Mesothelial cell of epicardium (in vitro differentiated cells): ENCODE data around the gene CNPPD1. TPM values are rescaled to one million over a fixed set of nuclear protein-coding genes. Genes with fewer than 3 reads are reported as not detected.
"Not testable (repeated sequence)": the region's sequence is repeated elsewhere in the genome, so short reads cannot be mapped to it uniquely, and the experiment has no call there.

Experiments
- DNase-seq, 2 experiments: peaks; one replicate each; pipeline ENCODE4 v3.0.0; 2021; ENCODE audit warnings: low spot score in 2 of 2; ENCODE audit not compliant: unreplicated experiment in 2 of 2
- H3K27ac Mint-ChIP-seq: 2 replicates; pipeline ENCODE4 v1.8.0; 2021; ENCODE audit warnings: mixed read lengths
- H3K27me3 Mint-ChIP-seq: 2 replicates; pipeline ENCODE4 v1.8.0; 2021; ENCODE audit warnings: low read depth, mixed read lengths
- H3K36me3 Mint-ChIP-seq: 2 replicates; pipeline ENCODE4 v1.8.0; 2021; ENCODE audit warnings: mixed read lengths
- H3K4me1 Mint-ChIP-seq: 2 replicates; pipeline ENCODE4 v1.8.0; 2021; ENCODE audit warnings: mixed read lengths
- H3K4me3 Mint-ChIP-seq: 2 replicates; pipeline ENCODE4 v1.8.0; 2021; ENCODE audit warnings: mild to moderate bottlenecking, moderate library complexity, mixed read lengths
- H3K9me3 Mint-ChIP-seq: 2 replicates; pipeline ENCODE4 v1.8.0; 2021; ENCODE audit warnings: mixed read lengths
- total RNA-seq: library from RNA; stranded (reverse); gene quantifications from 3 replicates; pipeline ENCODE4 v1.2.1, GENCODE V29; 2021
- TF ChIP-seq, protein P1 (sequence below): fragments of 200-600 bp; sonication (generic); IDR thresholded peaks from one replicate; pipeline ENCODE4 v1.5.0; 2021; ENCODE audit warnings: antibody characterized with exemption; ENCODE audit not compliant: unreplicated experiment

CNPPD1 gene
- total RNA-seq, 1 donor from 2014 or later: 28.2 TPM

DNA sequence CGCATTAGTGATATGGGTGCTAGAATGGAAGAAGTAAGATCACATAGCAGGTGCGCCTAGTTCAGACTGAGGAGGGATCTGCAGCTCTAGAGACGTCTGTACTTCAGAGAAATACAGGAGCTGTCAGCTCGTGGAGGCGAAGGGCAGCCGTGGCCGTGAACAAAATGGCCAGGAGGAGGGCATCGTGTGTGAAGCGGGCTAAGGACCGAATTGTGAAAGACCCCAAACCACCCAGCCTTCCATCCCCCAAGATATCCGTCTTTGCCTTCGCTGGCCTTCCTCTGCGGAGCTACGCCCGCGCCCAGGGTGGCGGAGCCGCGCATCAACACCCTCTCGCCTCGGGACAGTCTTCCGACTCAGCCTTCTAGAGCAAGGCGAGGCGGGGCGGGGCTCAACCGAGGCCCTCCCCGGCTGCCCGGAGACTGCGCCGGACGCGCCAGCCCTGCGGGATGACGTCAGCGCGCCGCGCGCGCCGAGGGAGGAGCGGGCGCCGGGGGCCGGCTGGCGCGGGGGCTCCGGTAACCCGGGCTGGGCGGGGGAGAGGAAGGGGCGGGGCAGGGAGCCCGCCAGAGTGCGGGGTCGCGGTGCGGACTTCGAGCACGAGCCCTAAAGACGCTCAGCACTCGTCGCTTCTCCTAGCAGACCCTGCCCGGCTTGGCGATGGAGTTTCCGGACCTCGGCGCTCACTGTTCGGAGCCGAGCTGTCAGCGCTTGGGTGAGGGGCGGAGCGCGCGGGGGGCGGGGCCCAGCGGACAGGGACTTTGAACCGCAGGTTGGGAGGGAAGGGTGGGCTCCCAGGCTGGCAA, 29.8 kb upstream of the CNPPD1 start, which contains the start of gene ZFAND2B:
ZFAND2B (plus strand) TSS at position 455 of the 806 bp plus-strand sequence; CDS start at position 661, 206 bp downstream.
- TF ChIP-seq, protein P1, sequence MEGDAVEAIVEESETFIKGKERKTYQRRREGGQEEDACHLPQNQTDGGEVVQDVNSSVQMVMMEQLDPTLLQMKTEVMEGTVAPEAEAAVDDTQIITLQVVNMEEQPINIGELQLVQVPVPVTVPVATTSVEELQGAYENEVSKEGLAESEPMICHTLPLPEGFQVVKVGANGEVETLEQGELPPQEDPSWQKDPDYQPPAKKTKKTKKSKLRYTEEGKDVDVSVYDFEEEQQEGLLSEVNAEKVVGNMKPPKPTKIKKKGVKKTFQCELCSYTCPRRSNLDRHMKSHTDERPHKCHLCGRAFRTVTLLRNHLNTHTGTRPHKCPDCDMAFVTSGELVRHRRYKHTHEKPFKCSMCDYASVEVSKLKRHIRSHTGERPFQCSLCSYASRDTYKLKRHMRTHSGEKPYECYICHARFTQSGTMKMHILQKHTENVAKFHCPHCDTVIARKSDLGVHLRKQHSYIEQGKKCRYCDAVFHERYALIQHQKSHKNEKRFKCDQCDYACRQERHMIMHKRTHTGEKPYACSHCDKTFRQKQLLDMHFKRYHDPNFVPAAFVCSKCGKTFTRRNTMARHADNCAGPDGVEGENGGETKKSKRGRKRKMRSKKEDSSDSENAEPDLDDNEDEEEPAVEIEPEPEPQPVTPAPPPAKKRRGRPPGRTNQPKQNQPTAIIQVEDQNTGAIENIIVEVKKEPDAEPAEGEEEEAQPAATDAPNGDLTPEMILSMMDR: no peak
- H3K27me3 Mint-ChIP-seq: no peaks in the 10 kb centered on the region

DNA sequence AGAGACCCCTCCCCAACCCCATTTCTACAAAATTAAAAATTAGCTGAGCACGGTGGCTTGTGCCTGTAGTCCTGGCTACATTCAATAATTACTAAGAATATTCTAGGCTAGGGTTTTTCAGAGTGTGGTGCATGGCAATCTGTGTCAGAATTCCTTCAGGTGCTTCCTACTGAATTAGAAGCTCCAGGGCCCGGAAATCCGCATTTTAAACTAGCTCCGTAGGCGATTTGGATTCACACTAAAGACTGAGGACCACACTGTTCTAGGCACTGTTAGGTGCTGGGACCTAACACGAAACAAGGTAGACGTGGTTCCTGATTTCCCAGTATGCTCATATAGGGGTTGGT, 29.2 kb upstream of the CNPPD1 start:
- peak overlapping the region; percentile 84 for H3K4me3 Mint-ChIP-seq
- peak overlapping the region; percentile 97 for H3K27ac Mint-ChIP-seq
- peaks cover 18% of the 10 kb centered on the region for H3K4me1 Mint-ChIP-seq
- H3K27me3 Mint-ChIP-seq: no peaks in the 10 kb centered on the region
- TF ChIP-seq, protein P1: no peak
- DNase-seq: no peak
- no peaks in the 10 kb centered on the region for H3K9me3 Mint-ChIP-seq
- H3K36me3 Mint-ChIP-seq: peaks cover 2% of the 10 kb centered on the region

More for the DNA sequence above, 29.8 kb upstream of the CNPPD1 start, which contains the start of gene ZFAND2B:
- DNase-seq: peak; percentile 95 to 97
- Mint-ChIP-seq H3K4me3 (peak within 1 kb of the TSS; percentile 84), H3K4me1 (peaks cover 18% of the 10 kb centered on the region), H3K9me3 (no peaks in the 10 kb centered on the region), H3K27ac (peak within 1 kb of the TSS; percentile 97), H3K36me3 (peaks cover 2% of the 10 kb centered on the region)

DNA sequence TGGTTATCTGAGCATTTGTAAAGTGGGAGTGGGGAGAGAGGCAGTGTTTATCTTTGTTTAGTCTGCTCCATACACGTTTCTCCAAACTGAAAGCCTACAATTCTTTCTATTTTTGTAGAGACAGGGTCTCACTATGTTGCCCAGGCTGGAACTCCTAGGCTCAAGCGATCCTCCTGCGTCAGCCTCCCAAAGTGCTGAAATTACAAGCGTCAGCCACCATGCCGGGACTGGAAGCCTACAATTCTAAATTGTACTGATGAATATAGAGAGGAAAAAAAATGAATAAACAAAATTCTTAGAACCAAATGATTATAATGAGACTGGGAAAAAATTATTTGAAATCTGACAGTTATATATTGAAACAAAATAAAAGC, 28.4 kb upstream of the CNPPD1 start:
- peaks cover 18% of the 10 kb centered on the region for H3K4me1 Mint-ChIP-seq
- no peaks in the 10 kb centered on the region for H3K27me3 Mint-ChIP-seq
- no peaks in the 10 kb centered on the region for H3K9me3 Mint-ChIP-seq
- peak overlapping the region; percentile 10 for H3K4me3 Mint-ChIP-seq
- TF ChIP-seq, protein P1: no peak
- no peak overlapping the region for H3K27ac Mint-ChIP-seq
- DNase-seq: no peak
- H3K36me3 Mint-ChIP-seq: peaks cover 2% of the 10 kb centered on the region

DNA sequence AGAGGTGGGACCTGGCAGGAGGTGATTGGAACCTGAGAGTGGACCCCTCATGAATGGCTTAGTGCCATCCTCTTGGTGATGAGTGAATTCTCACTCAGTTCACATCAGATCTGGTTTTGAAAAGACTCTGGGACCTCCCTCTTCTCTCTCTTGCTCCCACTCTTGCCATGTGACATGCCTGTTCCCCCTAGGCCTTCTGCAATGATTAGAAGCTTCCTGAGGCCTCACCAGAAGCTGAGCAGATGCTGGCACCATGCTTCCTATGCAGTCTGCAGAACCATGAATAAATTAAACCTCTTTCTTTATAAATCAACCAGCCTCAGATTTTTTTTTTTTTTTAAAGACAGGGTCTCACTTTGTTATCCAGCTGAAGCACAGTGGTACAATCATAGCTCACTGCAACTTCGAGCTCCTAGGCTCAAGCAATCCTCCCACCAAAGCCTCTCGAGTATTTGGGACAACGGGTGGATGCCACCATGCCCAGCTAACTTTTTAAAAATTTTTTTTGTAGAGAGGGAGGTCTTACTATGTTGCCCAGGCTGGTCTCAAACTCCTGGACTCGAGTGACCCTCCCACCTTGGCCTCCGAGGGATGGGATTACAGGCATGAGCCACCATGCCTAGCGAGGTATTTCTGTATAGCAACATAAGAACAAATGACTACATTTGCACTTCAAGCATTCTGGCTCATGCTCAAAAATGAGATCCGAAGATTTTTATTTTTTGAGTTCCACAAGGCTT, 27.9 kb upstream of the CNPPD1 start:
- DNase-seq: no peak
- Mint-ChIP-seq H3K4me1 (peaks cover 18% of the 10 kb centered on the region), H3K4me3 (no peak overlapping the region), H3K36me3 (peaks cover 1% of the 10 kb centered on the region), H3K27me3 (peaks cover under 1% of the 10 kb centered on the region), H3K27ac (peak overlapping the region; percentile 34), H3K9me3 (no peaks in the 10 kb centered on the region)
- TF ChIP-seq, protein P1: no peak

DNA sequence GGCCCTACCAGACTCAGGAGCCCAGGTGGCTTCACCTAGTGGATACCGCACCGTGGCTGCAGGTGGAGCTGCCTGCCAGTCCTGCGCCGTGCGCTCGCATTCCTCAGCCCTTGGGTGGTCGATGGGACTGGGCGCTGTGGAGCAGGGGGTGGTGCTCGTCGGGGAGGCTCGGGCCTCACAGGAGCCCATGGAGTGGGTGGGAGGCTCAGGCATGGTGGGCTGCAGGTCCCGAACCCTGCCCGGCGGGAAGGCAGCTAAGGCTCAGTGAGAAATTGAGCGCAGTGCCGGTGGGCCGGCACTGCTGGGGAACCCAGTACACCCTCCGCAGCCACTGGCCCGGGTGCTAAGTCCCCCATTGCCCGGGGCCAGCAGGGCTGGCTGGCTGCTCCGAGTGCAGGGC, 24.6 kb upstream of the CNPPD1 start:
- H3K4me1 Mint-ChIP-seq, DNase-seq, H3K9me3 Mint-ChIP-seq, H3K36me3 Mint-ChIP-seq, H3K27ac Mint-ChIP-seq, H3K27me3 Mint-ChIP-seq, H3K4me3 Mint-ChIP-seq: not testable (repeated sequence)

DNA sequence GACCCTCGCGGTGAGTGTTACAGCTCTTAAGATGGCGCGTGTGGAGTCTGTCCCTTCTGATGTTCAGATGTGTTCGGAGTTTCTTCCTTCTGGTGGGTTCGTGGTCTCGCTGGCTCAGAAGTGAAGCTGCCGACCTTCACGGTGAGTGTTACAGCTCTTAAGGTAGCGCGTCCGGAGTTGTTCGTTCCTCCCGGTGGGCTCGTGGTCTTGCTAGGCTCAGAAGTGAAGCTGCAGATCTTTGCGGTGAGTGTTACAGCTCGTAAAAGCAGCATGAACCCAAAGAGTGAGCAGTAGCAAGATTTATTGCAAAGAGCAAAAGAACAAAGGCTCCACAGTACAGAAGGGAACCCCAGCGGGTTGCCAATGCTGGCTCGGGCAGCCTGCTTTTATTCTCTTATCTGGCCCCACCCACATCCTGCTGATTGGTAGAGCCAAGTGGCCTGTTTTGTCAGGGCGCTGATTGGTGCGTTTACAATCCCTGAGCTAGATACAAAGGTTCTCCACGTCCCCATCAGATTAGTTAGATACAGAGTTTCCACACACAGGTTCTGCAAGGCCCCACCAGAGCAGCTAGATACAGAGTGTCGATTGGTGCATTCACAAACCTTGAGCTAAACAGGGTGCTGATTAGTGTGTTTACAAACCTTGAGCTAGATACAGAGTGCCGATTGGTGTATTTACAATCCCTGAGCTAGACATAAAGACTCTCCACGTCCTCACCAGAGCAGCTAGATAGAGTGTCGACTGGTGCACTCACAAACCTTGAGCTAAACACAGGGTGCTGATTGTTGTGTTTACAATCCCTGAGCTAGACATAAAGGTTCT, 24.0 kb upstream of the CNPPD1 start:
- not testable (repeated sequence) for DNase-seq, H3K36me3 Mint-ChIP-seq, H3K9me3 Mint-ChIP-seq, H3K27ac Mint-ChIP-seq, H3K27me3 Mint-ChIP-seq, H3K4me1 Mint-ChIP-seq, H3K4me3 Mint-ChIP-seq
